ENCODE measurements around the gene SPINK8. TPM values are rescaled to one million over a fixed set of nuclear protein-coding genes. Genes with fewer than 3 reads are reported as not detected.
"Not testable (repeated sequence)": the region's sequence is repeated elsewhere in the genome, so short reads cannot be mapped to it uniquely, and the experiment has no call there.

The SPINK8 gene
- total and polyA plus RNA-seq, 12 donors: not detected

- Histone ChIP-seq H3K36me3 (peaks cover 0 to 33% (median 0%) of the 10 kb centered on the region in 9 donors), H3K4me3 (no peak overlapping the region), H3K27me3 (no peaks in the 10 kb centered on the region), H3K4me1 (peaks cover 0 to 15% (median 10%) of the 10 kb centered on the region in 9 donors), H3K27ac (no peak overlapping the region), H3K9me3 (no peaks in the 10 kb centered on the region)
- ATAC-seq (no peak), DNase-seq (no peak)
- intact Hi-C loops (cut with DNase I): loop anchor here (2.0 to 10.0 kb wide), 8 partner anchors 123 to 283 kb away; partner anchors contain the start of genes PFKFB4 (in 3 of the 10) and PLXNB1 (in 1 of the 10)
- TF ChIP-seq CTCF (IDR thresholded peaks at IDR 0.05): no peak
- 96 to 97% methylated on average over 38 of the region's 38 CpGs for WGBS, 2 donors
Measured at GRCh38 chr3:48271763-48272498, 61.5 kb downstream of the SPINK8 start.

- WGBS, 2 donors: 95 to 96% methylated on average over 10 of the region's 10 CpGs
- intact Hi-C loops (cut with DNase I): loop anchor here (2.0 to 10.0 kb wide), 7 partner anchors 124 to 284 kb away; partner anchors contain the start of genes PFKFB4 (in 3 of the 10) and PLXNB1 (in 1 of the 10)
- DNase-seq, H3K27ac ChIP-seq, ATAC-seq, H3K9me3 ChIP-seq, H3K4me3 ChIP-seq, H3K27me3 ChIP-seq: not testable (repeated sequence)
- Histone ChIP-seq H3K36me3 (peaks cover 0 to 40% (median 0%) of the 10 kb centered on the region in 9 donors), H3K4me1 (peaks cover 0 to 16% (median 10%) of the 10 kb centered on the region in 9 donors)
Measured at GRCh38 chr3:48271223-48271622, 62.2 kb downstream of the SPINK8 start.

- Histone ChIP-seq H3K9me3 (no peaks in the 10 kb centered on the region), H3K27me3 (no peaks in the 10 kb centered on the region), H3K27ac (no peak overlapping the region), H3K36me3 (peaks cover 0 to 49% (median 0%) of the 10 kb centered on the region in 9 donors), H3K4me1 (peaks cover 0 to 16% (median 10%) of the 10 kb centered on the region in 9 donors), H3K4me3 (no peak overlapping the region)
- no peak for DNase-seq
- no peak for ATAC-seq
- intact Hi-C loops (cut with DNase I): loop anchor here (2.0 to 10.0 kb wide), 7 partner anchors 124 to 284 kb away; partner anchors contain the start of genes PFKFB4 (in 3 of the 10) and PLXNB1 (in 1 of the 10)
- no peak for TF ChIP-seq CTCF (IDR thresholded peaks at IDR 0.05)
- 80 to 93% methylated on average over 2 of the region's 2 CpGs for WGBS, 2 donors
Measured at GRCh38 chr3:48270306-48270705, 63.2 kb downstream of the SPINK8 start.

GRCh38 chr3:48269592-48269991 lies 63.9 kb downstream of the SPINK8 start:
- H3K36me3 ChIP-seq: peaks cover 0 to 53% (median 0%) of the 10 kb centered on the region in 9 donors
- H3K9me3 ChIP-seq: no peaks in the 10 kb centered on the region
- intact Hi-C loops (cut with DNase I): no loop called here
- TF ChIP-seq CTCF (IDR thresholded peaks at IDR 0.05): no peak
- DNase-seq (no peak), ATAC-seq (no peak)
- H3K27me3 ChIP-seq: no peaks in the 10 kb centered on the region
- peaks cover 0 to 16% (median 10%) of the 10 kb centered on the region in 9 donors for H3K4me1 ChIP-seq
- H3K4me3 ChIP-seq: no peak overlapping the region
- WGBS, 2 donors: 86 to 91% methylated on average over 8 of the region's 8 CpGs
- H3K27ac ChIP-seq: no peak overlapping the region
